GM19452 (cell line): Measurements from ENCODE around the gene OSCP1.

ENCODE experiments used
- ATAC-seq: cut with Tn5 transposase; IDR thresholded peaks from one replicate; pipeline ENCODE4 v1.9.1; 2021; ENCODE audit not compliant: unreplicated experiment

OSCP1 gene

DNA sequence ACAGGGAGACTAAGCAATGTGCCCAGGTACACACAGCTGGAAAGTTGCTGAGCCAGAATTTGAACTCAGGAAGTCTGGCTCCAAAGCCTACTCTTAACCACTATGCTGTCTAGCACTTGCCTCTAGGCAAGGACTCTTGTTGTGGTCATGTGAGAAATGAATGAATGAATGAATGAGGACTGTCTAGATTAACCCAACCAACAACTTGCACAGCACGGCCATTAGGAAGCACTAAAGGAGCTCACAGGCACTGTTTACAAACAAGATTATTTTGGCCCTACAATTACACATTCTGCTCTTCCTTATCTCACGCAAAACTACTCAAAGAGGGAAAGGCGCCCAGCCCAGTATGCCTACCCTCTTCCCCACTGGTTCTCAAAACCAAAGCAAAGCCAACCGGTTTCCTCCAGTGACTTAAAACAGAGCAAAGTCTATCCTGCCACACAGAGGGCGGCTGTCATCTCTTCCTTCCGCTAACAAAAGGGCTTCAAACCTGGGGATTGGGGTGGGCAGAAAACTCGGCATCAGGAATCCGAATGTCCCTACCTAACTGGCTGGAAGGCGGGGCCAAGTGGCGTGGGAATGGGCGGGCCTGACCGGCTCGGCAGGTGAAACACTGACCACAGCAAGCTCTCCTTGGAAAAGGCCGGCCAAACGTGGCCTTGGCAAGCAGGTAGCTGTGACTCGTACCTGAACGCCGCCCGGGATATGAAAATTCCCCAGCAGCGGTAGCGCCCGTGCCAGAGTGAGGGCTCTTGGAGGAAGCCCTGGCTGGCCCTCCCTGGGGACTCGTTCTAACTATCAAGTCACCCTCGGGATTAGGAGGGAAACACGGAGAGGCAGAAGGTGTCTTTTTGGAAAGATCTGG is 65.5 kb downstream of the OSCP1 start:
- no peak for ATAC-seq

DNA sequence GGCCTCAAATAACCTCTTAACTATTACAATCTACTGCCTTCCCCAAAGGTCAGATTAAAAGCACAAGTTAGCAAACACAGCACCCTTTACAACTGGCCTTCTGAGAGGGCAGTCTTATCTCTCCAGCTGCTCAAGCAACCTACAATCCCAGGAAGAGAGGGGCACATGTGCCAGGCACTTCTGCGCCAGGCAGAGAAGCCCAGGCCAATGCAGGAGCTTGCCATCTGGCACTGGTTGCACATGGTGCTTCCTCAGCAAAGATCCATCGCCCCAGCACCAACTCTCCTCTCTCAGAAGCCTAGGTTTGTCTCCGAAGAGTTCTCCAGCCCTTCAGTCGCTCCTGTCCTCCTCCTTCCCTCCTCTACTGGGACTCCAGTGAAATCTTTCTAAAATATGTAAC is 67.0 kb downstream of the OSCP1 start:
- no peak for ATAC-seq

DNA sequence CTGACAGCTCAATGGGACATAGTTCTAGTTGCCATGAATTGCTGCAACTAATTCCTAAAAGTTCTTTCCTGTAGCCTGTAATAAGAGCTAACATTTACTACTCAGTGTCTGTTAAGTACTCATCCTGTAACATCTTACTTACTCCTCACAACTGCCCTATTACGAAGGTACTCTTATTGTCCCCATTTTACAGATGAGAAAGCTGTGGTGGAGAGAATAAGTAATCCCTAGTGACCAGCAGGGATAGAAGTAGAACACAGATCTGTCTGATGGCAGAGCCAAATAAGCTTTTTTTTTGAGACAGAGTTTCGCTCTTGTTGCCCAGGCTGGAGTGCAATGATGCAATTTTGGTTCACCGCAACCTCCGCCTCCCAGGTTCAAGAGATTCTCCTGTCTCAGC is 67.6 kb downstream of the OSCP1 start:
- ATAC-seq: no peak

DNA sequence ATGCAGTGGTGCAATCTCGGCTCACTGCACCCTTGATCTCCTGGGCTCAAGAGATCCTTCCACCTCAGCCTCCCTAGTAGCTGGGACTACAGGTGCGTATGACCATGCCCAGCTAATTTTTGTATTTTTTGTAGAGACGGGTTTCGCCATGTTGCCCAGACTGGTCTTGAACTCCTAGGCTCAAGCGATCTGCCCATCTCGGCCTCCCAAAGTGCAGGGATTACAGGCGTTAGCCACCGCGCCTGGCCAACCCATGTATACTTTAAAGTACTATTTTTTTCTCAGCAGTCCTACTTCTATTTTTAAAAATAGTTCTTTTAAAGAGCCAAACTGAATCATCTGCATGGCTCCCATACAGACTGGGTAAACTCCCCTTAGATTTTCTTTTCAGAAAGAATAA is 68.0 kb downstream of the OSCP1 start:
- no peak for ATAC-seq

DNA sequence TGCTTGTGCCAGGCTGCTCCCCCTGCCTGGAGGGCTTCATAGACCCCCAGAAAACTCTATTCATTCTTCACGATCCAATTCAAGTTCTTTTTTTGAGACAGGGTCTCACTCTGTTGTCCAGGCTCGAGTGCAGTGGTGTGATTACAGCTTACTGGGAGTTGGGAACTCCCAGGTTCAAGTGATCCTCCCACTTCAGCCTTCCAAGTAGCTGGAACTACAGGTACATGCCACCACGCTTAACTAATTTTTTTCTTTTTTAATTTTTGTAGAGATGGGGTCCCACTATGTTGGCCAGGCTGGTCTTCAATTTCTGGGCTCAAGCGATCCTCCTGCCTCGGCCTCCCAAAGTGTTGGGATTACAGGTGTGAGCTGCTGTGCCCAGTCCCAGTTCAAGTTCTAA is 68.8 kb downstream of the OSCP1 start:
- ATAC-seq: no peak

DNA sequence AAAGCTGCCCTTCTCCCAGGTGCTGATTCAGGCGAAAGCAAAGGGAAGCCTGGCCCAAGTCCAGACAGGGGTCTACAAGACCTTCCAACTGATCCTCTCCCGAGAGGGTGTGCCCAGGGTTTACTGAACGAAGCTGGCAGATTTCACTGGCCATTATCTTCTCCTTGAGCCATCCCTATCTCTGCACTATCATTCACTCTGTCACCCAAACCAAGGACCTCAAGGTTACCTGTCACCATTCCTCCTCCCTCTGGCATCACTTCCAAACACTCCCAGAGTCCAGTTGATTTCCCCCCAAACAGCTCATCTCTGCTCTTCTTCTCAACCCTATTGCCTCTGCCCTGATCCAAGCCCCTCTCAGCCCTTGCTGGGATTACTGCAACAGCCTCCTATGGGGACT is 69.5 kb downstream of the OSCP1 start:
- ATAC-seq: no peak

DNA sequence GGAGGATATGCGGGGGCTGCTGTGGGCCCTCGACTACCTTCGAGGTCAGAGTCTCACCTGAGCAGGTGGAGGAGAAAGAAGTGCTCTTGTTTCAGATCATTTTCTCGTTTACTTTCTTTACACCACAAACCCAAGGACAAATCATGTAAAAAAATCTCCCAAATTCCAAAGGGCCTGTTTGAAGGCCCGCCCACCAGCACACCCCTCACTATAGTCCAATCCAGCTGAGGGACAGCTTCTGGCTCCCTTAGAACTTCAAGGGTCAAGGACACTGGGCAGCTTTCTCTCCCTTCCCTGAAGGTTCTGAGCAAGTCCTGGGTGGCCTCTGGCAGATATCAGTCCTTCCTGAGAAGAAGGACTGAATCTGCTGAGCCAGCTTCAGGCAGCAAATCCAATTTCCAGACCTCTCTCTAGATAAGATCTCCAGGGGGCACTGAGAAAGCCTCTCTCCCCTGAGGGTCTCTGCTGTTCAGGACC is 70.1 kb downstream of the OSCP1 start:
- ATAC-seq: no peak

DNA sequence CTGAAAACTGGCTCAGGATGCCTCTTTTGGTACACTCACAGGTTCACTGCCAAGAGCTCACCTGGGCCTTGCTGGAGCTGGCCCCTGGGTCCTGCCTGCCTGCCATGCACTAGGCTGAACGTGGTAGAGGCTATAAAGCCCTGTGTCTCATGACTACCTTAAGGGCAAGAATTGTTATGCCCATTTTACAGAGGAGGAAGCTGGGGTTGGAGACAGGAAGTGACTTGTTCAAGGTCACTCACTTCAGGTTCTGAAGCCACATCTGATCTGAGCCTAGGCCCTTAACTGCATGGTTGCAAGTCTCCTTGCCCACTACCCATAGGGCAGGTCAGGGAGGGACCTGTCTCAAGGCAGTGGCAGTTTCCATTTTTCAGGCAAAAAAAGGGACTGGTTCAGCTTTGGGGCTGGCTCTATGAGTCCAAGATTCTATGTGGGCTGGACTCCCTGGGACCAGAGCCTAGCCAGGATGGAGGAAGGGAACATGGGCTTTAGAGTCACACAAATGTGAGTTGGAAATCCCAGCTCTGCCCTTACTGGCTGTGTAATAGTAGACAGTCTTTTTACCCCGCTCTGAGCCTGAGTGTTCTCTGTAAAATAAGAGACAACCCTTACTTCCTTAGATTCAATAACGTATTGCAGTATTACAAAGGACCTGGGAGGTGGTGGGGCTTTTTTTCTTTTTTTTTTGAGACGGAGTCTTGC is 72.3 kb downstream of the OSCP1 start:
- no peak for ATAC-seq

DNA sequence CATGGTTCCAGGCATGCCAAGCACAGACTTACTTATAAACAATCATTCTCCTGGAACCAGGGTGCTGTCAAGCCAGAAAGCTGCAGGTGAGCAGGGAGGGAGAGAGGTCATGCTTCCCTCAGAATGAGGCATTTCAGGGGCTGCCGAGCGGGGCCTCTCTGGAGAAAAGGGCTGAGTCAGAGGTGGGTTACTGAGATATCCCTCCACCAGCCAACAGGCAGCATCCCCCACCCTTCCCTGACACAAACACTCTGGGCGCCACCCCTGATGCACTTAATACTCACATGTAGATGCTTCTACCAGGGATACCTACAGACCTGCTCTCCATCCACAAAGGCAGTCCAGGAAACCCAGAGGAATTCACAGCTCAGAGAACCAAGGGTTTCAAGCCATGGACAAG is 77.6 kb downstream of the OSCP1 start:
- ATAC-seq: no peak

DNA sequence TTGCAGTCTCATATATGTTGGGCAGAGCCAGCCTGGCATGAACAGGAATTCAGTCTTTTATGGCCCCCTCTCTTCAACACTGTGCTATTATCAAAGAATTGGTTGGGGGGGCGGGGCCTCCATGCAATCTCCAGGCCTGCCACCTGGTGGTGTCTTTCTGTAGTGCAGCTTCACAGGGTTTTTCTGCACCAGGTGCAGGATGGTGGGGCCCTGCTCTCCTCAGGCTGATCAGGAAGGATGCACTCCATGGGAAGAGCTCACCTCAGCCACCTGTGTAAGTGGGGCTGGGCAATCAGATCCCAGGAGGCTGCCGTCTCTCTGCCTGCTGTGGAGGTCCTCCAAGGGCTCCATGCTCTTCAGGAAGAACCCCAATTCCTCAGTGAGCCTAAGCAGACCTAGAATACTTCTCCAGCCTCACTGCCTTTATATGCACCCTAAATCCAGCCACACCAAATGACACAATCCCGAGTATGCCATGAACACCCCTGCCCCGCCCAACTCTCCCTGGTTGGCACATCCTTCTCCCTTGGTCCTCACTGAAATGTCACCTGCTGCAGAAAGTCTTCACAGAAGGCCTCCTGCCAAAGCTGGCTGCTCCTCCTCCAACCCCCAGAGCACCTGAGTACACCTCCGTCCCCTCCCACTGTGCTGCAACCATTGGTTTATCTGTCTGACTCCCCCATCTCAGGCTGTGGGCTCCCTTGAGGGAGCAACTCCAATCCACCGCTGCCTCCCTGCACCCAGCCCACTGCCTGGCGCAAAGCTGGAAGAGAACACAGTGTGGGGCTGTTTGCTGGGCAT is 81.0 kb downstream of the OSCP1 start:
- ATAC-seq: no peak
